Loucy (cell line): Measurements from ENCODE around the gene PITPNB.
A peak's percentile ranks its signal among the peaks of the same experiment; 100 is the strongest.

Experiments used
- H2AFZ ChIP-seq: fragments of 200-600 bp; sonication (generic); 2 replicates; pipeline ENCODE4 v1.6.0; 2016; ENCODE audit warnings: antibody characterized with exemption, mild to moderate bottlenecking, low read length, moderate library complexity
- H3F3A ChIP-seq: fragments of 200-600 bp; 2 replicates; pipeline ENCODE4 v1.6.0; 2016; ENCODE audit warnings: antibody characterized with exemption, low read depth, mild to moderate bottlenecking
- H3K27me3 ChIP-seq: fragments of 200-600 bp; sonication (generic); 2 replicates; pipeline ENCODE4 v1.6.1; 2014; ENCODE audit warnings: low read length, mild to moderate bottlenecking; ENCODE audit not compliant: insufficient read depth, poor library complexity, severe bottlenecking
- H3K36me3 ChIP-seq: fragments of 200-600 bp; sonication (generic); 2 replicates; pipeline ENCODE4 v1.6.1; 2016; ENCODE audit warnings: low read length; ENCODE audit not compliant: insufficient read depth
- H3K4me1 ChIP-seq: fragments of 200-600 bp; sonication (generic); 2 replicates; pipeline ENCODE4 v1.5.1; 2014; ENCODE audit warnings: low read length, mild to moderate bottlenecking; ENCODE audit not compliant: insufficient read depth, poor library complexity, severe bottlenecking
- H3K4me2 ChIP-seq: fragments of 200-600 bp; sonication (generic); 2 replicates; pipeline ENCODE4 v1.6.0; 2014; ENCODE audit warnings: antibody characterized with exemption, low read length, low read depth, mild to moderate bottlenecking; ENCODE audit not compliant: poor library complexity, severe bottlenecking
- H3K4me3 ChIP-seq: fragments of 200-600 bp; sonication (generic); 2 replicates; pipeline ENCODE4 v1.5.1; 2014; ENCODE audit warnings: low read length, mild to moderate bottlenecking, mixed read lengths; ENCODE audit not compliant: poor library complexity, severe bottlenecking
- H3K79me2 ChIP-seq: fragments of 200-600 bp; sonication (generic); 2 replicates; pipeline ENCODE4 v1.6.1; 2014; ENCODE audit warnings: low read length; ENCODE audit not compliant: insufficient read depth
- H3K9ac ChIP-seq: fragments of 200-600 bp; sonication (generic); 2 replicates; pipeline ENCODE4 v1.6.0; 2014; ENCODE audit warnings: mild to moderate bottlenecking, low read depth, low read length, moderate library complexity; ENCODE audit not compliant: poor library complexity, severe bottlenecking
- H3K9me2 ChIP-seq: fragments of 200-600 bp; sonication (generic); replicated peaks from 2 replicates; pipeline ENCODE4 v1.6.1; 2016; ENCODE audit warnings: low read depth, low read length, mixed read lengths
- H3K9me3 ChIP-seq: fragments of 200-600 bp; sonication (generic); 2 replicates; pipeline ENCODE4 v1.6.1; 2014; ENCODE audit warnings: mild to moderate bottlenecking, antibody characterized with exemption, low read length, low read depth; ENCODE audit not compliant: insufficient read depth
- H4K20me1 ChIP-seq: fragments of 200-600 bp; sonication (generic); 2 replicates; pipeline ENCODE4 v1.6.0; 2014; ENCODE audit warnings: antibody characterized with exemption, low read length, mild to moderate bottlenecking; ENCODE audit not compliant: insufficient read depth, poor library complexity, severe bottlenecking
- CTCF ChIP-seq: fragments of 200-600 bp; sonication (generic); conservative IDR thresholded peaks from 2 replicates; pipeline ENCODE4 v1.5.1; 2014; ENCODE audit warnings: mild to moderate bottlenecking, antibody characterized with exemption, low read length
- EZH2phosphoT487 ChIP-seq: fragments of 200-600 bp; IDR thresholded peaks from 2 replicates; pipeline ENCODE4 v1.6.1; 2018; ENCODE audit warnings: antibody characterized with exemption, mild to moderate bottlenecking, moderate library complexity, borderline replicate concordance

PITPNB gene

GRCh38 chr22:27805841-27806240, 113.2 kb downstream of the PITPNB start:
- Histone ChIP-seq H3K4me2 (no peak overlapping the region), H3F3A (no peaks in the 10 kb centered on the region), H3K9ac (no peak overlapping the region), H3K9me2 (no peaks in the 10 kb centered on the region), H3K27me3 (no peaks in the 10 kb centered on the region), H2AFZ (no peak overlapping the region), H3K79me2 (no peaks in the 10 kb centered on the region), H3K36me3 (no peaks in the 10 kb centered on the region), H3K4me1 (no peaks in the 10 kb centered on the region), H4K20me1 (no peaks in the 10 kb centered on the region), H3K9me3 (no peaks in the 10 kb centered on the region), H3K4me3 (no peak overlapping the region)
- no peak for TF ChIP-seq CTCF
- TF ChIP-seq EZH2phosphoT487 = no peak

GRCh38 chr22:27804470-27805297, 114.4 kb downstream of the PITPNB start:
- Histone ChIP-seq H3K9me2 (no peaks in the 10 kb centered on the region), H4K20me1 (no peaks in the 10 kb centered on the region), H3K27me3 (no peaks in the 10 kb centered on the region), H3K9ac (no peak overlapping the region), H3K36me3 (no peaks in the 10 kb centered on the region), H3F3A (no peaks in the 10 kb centered on the region), H3K4me2 (no peak overlapping the region), H2AFZ (peak overlapping the region; percentile 64; the same call in 1 of the 2 replicates), H3K4me1 (no peaks in the 10 kb centered on the region), H3K4me3 (no peak overlapping the region), H3K79me2 (no peaks in the 10 kb centered on the region), H3K9me3 (no peaks in the 10 kb centered on the region)
- no peak for TF ChIP-seq EZH2phosphoT487
- peak; percentile 72 for TF ChIP-seq CTCF

DNA sequence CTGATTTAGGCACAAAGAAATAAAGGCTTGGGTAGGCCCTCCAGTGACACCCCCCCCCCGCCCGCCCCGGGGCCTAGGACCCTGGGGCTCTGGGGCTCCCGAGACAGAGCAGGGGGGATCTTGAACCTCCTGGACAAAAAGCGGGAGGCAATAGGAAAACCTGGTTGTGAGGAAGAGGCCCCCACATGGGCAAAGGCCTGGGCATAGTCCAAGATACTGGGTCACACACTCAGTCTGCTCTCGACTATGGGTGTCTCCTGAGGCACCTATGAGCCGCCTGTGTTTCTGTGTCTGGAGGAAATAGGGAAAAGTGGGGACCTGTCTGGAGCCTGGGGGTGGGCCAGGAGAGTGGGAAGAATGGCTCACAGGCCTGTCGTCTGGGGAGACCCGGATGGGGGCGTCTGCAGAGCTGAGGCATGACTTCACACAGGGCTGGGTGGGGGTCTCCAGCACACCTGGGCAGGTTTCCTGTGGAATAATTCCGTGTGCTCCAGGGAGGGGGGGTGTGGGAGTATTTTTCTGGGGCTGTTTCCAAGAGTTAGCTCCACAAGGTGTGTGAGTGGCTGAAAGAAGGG, 115.1 kb downstream of the PITPNB start:
- Histone ChIP-seq H3F3A (no peaks in the 10 kb centered on the region), H3K9me3 (no peaks in the 10 kb centered on the region), H3K79me2 (no peaks in the 10 kb centered on the region), H3K27me3 (no peaks in the 10 kb centered on the region), H3K36me3 (no peaks in the 10 kb centered on the region), H2AFZ (no peak overlapping the region), H3K4me3 (no peak overlapping the region), H3K4me1 (no peaks in the 10 kb centered on the region), H4K20me1 (no peaks in the 10 kb centered on the region), H3K4me2 (no peak overlapping the region), H3K9ac (no peak overlapping the region), H3K9me2 (no peaks in the 10 kb centered on the region)
- TF ChIP-seq CTCF (no peak), EZH2phosphoT487 (no peak)
